Skin epidermis (tissue), 12 donors: ENCODE data around the gene CAVIN1.
A peak's percentile ranks its signal among the peaks of the same experiment; 100 is the strongest.
"Not testable (repeated sequence)": the region's sequence is repeated elsewhere in the genome, so short reads cannot be mapped to it uniquely, and the experiment has no call there.

Experiments used
- H3K27ac ChIP-seq, 21 experiments: fragments of 200-600 bp; sonication (generic) in 11 of 21; one replicate each; pipeline ENCODE4 v1.5.0; 2020; ENCODE audit warnings: mild to moderate bottlenecking in 3 of 21, inconsistent platforms in 2 of 21, moderate library complexity in 2 of 21
- H3K4me3 ChIP-seq, 7 experiments: fragments of 200-600 bp; sonication (generic) in 2 of 7; one replicate each; pipeline ENCODE4 v1.5.0; 2020; ENCODE audit warnings: inconsistent platforms in 2 of 7, mild to moderate bottlenecking in 2 of 7, moderate library complexity in 1 of 7

The CAVIN1 gene

GRCh38 chr17:42362245-42362961, 60.7 kb downstream of the CAVIN1 start:
- H3K27ac ChIP-seq = peak overlapping the region in 12 of 21 experiments; percentile 19 to 75 (median 55)
- H3K4me3 ChIP-seq = no peak overlapping the region

- no peak overlapping the region for H3K4me3 ChIP-seq
- peak overlapping the region in 8 of 21 experiments; percentile 28 to 75 (median 52) for H3K27ac ChIP-seq
Observed at GRCh38 chr17:42361781-42362186, 61.3 kb downstream of the CAVIN1 start.

GRCh38 chr17:42360388-42360787, 62.7 kb downstream of the CAVIN1 start:
- not testable (repeated sequence) for H3K4me3 ChIP-seq

GRCh38 chr17:42359133-42359532, 63.9 kb downstream of the CAVIN1 start:
- H3K27ac ChIP-seq = no peak overlapping the region
- no peak overlapping the region for H3K4me3 ChIP-seq

More at GRCh38 chr17:42360388-42360787, 62.7 kb downstream of the CAVIN1 start:
- peak overlapping the region in 3 of 21 experiments; percentile 11 to 59 (median 55) for H3K27ac ChIP-seq

GRCh38 chr17:42358434-42358833, 64.6 kb downstream of the CAVIN1 start:
- Histone ChIP-seq H3K4me3 (no peak overlapping the region), H3K27ac (peak overlapping the region in 4 of 21 experiments; percentile 9 to 47 (median 34))

- Histone ChIP-seq H3K4me3 (no peak overlapping the region), H3K27ac (peak overlapping the region in 11 of 21 experiments; percentile 6 to 70 (median 43))
Observed at GRCh38 chr17:42354956-42355843, 67.9 kb downstream of the CAVIN1 start.
